Measurements from ENCODE around the gene UHRF1.

UHRF1 gene

DNA sequence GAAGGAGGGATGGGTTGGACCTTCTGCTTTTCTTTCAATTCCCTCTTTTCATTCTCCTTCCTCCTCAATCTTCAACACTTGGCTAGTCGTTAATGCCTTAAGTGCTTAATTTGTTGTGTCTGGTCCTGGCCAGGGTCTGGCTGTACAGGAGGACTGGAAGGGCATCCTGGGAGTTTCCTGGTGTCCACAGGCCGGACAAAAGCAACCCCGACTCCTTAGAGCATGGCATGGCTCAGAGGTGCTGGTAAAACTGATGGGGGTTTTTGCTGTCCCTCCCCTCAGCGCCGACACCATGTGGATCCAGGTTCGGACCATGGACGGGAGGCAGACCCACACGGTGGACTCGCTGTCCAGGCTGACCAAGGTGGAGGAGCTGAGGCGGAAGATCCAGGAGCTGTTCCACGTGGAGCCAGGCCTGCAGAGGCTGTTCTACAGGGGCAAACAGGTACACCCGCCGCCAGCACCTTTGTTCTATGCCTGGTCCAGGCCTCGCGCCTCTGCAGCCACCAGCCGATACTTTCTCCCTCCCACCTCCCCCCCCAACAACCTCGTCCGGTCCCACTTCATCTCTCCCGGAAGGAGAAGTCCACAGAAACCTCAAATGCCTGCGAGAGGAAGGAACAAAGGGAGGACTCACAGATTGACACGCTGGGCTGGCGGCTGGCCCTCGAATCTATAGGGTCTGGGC lies 1.4 kb downstream of the UHRF1 start:
- Histone ChIP-seq H3K9ac (ENCODE audit: low read depth, low read length) (peak overlapping the region; percentile 50; the same call in 1 of the 2 replicates), H3K4me1 (ENCODE audit: insufficient read depth, low read length) (peaks cover 40% of the 10 kb centered on the region)

DNA sequence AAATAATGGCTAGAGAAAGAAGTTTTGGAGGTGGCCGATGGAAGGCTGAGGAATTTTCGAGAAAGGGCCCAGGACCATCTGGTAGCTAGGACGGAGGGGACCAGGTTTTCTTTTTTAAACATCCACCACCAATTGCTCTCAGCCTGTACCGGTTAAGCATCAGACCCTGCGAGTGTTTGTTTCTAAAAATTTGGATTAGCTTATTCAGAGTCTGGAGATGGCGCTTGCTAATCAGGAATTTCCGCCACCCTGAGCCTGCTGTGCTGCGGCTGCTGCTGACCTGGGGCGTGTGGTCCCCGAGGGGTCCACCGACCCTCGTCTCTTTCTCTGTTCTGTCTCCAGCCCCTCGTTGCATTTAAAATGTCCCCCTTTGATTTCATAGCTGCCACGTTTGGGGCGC lies 2.0 kb downstream of the UHRF1 start:
- H3K36me3 ChIP-seq (ENCODE audit: insufficient read depth, low read length) = peaks cover 3% of the 10 kb centered on the region; the same call in 1 of the 2 replicates
- H3K9ac ChIP-seq (ENCODE audit: low read depth, low read length) = peak overlapping the region; percentile 50; the same call in 1 of the 2 replicates
- peaks cover 40% of the 10 kb centered on the region for H3K4me1 ChIP-seq (ENCODE audit: insufficient read depth, low read length)
- no peaks in the 10 kb centered on the region for H3K9me3 ChIP-seq (ENCODE audit: control insufficient read depth, insufficient read depth, low read length)

More for the DNA sequence above, 1.4 kb downstream of the UHRF1 start:
- Histone ChIP-seq H3K9me3 (ENCODE audit: control insufficient read depth, insufficient read depth, low read length) (no peaks in the 10 kb centered on the region), H3K36me3 (ENCODE audit: insufficient read depth, low read length) (peaks cover 3% of the 10 kb centered on the region; the same call in 1 of the 2 replicates)

DNA sequence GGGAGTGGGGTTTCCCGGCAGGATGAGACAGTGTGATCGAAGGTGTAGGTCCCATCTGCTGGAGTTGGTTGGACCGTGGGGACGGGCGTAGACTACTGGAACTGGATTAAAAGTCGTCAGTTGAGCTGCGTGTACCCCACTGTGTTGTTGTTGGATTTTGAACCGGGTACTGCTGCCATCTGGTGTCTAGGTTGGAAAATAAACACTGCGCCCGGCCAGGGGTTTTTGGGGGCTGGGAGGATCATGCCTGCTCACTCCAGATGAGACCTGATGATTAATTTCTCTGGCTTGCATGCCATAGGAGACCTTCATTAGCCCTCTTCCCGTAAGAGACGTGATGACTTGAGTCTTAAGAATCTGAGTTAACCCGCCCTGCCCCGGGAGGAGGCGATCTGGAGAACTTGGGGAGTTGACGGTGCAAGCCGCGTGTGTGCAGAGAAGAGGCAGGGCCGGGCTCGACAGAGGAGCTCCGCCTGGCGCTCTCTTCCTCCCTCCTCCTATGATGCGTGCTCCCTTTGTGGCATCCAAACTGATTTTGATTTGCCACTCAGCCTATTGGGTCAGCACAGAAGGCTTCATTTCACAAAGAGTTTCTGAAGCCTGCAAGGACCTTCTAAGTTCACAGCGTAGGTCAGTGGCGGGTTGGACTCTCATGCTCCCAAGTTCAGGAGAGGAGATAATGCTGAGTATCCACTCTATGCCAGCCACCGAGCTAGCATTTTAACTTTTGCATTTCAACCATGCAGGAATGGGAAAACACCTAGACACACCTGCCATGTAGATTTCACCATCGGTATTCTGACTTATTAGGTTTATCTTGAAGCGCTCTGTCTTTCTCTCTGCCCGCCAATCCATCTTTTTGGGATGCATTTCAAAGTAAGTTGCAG lies 2.7 kb downstream of the UHRF1 start:
- H3K9ac ChIP-seq (ENCODE audit: low read depth, low read length) = peak overlapping the region; percentile 50; the same call in 1 of the 2 replicates
- H3K4me1 ChIP-seq (ENCODE audit: insufficient read depth, low read length) = peaks cover 44% of the 10 kb centered on the region
- H3K36me3 ChIP-seq (ENCODE audit: insufficient read depth, low read length) = peaks cover 3% of the 10 kb centered on the region; the same call in 1 of the 2 replicates
- no peaks in the 10 kb centered on the region for H3K9me3 ChIP-seq (ENCODE audit: control insufficient read depth, insufficient read depth, low read length)

DNA sequence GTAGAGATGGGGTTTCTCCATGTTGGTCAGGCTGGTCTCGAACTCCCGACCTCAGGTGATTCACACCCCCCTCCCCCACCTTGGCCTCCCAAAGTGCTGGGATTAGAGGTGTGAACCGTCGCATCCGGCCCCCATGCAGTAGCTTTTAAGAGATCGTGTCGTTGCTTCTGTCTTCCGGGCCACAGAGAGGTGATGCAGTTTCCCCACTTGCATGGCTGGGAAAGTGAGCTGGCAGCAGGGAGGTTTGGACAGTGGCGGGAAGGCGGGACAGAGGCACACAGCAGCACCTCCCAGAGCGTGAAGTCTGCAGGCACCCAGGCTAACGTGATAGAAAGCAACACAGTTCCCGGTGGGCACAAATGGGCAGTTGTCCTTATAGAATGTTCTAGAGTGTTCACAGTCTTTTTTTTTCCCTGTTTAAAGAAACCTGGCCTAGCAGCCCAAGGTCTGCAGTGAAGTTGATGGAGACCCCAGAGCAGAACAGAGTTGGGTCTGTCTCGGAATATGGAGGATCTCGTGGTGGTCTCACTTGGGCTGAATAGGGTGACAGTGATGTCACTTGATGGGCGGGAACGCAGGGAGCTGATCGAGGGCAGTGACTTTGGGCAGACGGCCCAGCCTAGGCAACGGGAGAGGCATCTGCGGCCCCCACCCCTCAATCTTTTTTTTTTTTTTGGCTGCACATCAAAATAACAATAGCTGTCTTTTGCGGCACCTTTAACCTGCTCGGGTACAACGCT lies 4.9 kb downstream of the UHRF1 start:
- H3K36me3 ChIP-seq (ENCODE audit: insufficient read depth, low read length) = peaks cover 3% of the 10 kb centered on the region; the same call in 1 of the 2 replicates
- H3K9me3 ChIP-seq (ENCODE audit: control insufficient read depth, insufficient read depth, low read length) = no peaks in the 10 kb centered on the region
- peaks cover 38% of the 10 kb centered on the region for H3K4me1 ChIP-seq (ENCODE audit: insufficient read depth, low read length)
- no peak overlapping the region for H3K9ac ChIP-seq (ENCODE audit: low read depth, low read length)

DNA sequence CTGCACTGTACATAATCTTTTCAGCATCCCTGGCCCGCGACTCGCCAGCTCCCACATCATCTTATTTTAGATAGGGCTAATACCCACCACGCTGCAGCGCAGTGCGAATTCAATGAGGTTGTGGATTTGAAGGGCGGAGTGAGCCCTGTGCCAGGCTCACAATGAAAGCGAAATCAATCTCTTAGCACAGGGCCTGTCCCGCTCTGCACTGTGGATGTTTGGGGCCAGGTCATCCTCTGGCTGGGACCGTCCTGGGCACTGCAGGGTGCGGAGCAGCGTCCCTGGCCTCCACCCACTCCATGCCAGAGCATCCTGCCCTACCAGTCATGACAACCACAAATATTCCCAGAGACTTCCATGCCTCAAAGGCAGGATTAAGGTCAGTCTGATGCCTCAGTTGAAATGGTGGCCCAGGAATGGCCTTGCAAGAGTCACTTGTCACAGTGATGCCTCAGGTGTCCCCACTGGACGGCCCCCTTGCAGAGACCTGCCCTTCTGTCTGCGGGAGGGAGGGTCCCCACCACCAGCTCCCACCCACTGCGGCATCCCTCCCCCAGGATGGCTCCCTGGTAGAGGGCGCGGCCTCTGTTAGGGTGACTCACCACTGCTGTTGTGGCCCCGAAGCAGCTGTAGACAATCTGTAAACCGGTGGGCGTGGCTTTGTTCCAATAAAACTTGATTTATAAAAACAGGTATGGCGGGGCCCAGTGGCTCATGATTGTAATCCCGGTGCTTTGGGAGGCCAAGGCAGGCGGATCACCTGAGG lies 5.6 kb downstream of the UHRF1 start:
- Histone ChIP-seq H3K4me1 (ENCODE audit: insufficient read depth, low read length) (peaks cover 38% of the 10 kb centered on the region), H3K9me3 (ENCODE audit: control insufficient read depth, insufficient read depth, low read length) (no peaks in the 10 kb centered on the region), H3K9ac (ENCODE audit: low read depth, low read length) (no peak overlapping the region; the same call in 1 of the 2 replicates), H3K36me3 (ENCODE audit: insufficient read depth, low read length) (peaks cover 3% of the 10 kb centered on the region; the same call in 1 of the 2 replicates)

DNA sequence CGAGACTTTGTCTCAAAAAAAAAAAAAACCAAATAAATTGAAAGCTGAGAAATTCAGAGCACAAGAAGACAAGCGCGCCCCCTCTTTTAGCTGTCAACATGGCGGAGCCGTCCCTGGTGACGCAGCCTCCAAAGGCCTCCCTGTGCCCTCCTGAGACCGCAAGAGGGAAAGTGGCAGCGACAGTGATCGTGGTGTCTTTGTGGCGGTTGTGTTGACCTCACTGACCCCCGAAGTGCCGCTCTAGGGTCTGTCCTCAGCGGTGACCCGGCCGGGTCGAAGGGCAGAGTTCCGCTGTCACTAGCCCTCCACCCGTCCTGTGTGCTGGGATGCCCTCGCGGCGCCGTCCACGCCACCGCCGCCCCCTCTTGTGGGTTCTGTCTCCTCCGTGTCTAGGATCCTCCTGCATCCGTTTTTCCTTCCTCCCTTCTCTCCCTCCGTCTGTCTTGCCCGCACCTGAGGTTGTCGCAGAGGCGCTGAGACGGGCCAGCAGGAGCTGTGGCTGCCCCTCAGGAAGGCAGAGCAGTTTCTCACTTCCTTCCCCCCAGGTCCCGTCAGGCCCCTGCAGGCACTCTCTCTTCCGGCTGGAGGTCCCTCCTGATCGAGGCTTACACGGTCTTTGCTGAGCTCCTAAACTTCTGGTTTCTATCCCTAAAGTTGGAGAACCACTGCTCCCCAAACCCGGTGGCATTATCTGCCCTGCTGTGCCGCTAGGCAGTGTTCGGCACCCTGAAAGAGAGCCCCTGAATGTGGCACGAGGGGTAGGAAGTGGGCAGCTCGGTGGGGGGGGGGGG lies 7.2 kb downstream of the UHRF1 start:
- Histone ChIP-seq H3K9me3 (ENCODE audit: control insufficient read depth, insufficient read depth, low read length) (no peaks in the 10 kb centered on the region), H3K36me3 (ENCODE audit: insufficient read depth, low read length) (peaks cover 3% of the 10 kb centered on the region; the same call in 1 of the 2 replicates), H3K4me1 (ENCODE audit: insufficient read depth, low read length) (peaks cover 33% of the 10 kb centered on the region), H3K9ac (ENCODE audit: low read depth, low read length) (no peak overlapping the region)

DNA sequence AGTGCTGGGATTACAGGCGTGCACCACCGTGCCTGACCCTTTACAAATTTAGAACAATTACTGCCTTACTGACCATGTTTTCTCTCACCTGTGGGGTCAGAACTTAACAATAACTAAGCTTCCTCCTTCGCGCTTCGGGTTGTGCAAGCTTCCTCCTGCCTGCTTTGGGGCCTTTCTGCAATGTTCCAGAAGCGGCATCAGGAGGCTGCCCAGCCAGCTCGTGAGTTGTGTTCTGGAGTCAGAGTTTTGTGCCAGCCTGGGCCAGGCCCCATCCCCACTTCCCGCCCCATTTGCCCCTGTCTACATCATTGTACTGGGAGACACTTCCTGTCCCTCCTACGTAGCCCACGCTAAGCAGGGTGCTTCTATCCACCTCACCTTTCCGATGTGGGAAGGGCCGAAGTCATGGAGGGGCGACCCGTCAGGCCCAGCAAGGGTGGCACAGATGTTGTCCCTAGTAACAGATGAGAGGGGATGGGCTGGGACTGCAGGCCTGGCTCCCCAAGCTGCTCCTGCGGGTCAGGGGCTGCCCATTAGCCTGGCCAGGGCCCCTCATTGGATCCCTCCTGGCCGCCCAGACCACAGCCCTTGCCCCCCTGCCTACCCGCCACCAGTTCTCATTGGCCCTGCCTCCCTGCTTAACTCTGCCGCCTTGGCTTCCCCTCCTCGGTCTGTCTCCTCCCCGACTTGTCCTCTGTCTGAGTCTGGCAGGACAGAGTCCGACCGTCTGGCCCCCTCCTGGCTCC lies 13.4 kb downstream of the UHRF1 start:
- Histone ChIP-seq H3K9ac (ENCODE audit: low read depth, low read length) (no peak overlapping the region), H3K4me1 (ENCODE audit: insufficient read depth, low read length) (0 out of 2 replicates have a peak, but pooled peaks cover 4% of the 10 kb centered on the region), H3K36me3 (ENCODE audit: insufficient read depth, low read length) (no peaks in the 10 kb centered on the region; the same call in 1 of the 2 replicates), H3K9me3 (ENCODE audit: control insufficient read depth, insufficient read depth, low read length) (no peaks in the 10 kb centered on the region)

DNA sequence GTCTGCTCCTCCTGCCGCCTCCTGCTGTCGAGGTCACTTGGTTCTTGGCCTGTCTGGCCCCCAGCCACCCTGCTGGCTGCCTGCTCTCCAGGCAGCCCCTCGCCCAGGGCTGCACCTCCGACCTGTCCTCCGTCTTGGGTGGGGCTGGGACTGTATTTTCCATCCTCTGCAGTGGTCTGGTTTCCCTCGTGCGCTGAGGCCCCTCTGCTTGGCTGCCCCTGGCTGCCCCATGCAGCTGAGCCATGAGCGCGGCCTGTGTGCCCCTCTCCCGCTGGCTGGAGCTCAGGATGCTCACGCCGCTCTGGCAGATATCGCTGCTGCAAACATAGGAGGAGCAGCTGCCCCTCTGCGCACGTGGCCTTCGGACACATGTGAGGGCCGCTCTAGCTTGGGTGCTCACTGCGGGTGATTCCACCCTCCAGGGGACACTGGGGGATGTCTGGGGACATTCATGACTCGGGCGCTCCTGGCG lies 14.0 kb downstream of the UHRF1 start:
- no peak overlapping the region for H3K9ac ChIP-seq (ENCODE audit: low read depth, low read length)
- H3K36me3 ChIP-seq (ENCODE audit: insufficient read depth, low read length) = no peaks in the 10 kb centered on the region; the same call in 1 of the 2 replicates
- H3K9me3 ChIP-seq (ENCODE audit: control insufficient read depth, insufficient read depth, low read length) = no peaks in the 10 kb centered on the region
- 0 out of 2 replicates have a peak, but pooled peaks cover 6% of the 10 kb centered on the region for H3K4me1 ChIP-seq (ENCODE audit: insufficient read depth, low read length)

DNA sequence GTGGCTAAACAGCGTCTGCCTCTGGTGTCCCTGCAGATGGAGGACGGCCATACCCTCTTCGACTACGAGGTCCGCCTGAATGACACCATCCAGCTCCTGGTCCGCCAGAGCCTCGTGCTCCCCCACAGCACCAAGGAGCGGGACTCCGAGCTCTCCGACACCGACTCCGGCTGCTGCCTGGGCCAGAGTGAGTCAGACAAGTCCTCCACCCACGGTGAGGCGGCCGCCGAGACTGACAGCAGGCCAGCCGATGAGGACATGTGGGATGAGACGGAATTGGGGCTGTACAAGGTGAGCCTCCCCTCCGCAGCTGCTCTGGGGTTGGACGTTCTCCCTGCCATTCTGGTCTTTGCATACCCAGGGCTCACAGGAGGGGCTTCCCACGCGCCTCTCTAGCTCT lies 19.9 kb downstream of the UHRF1 start:
- H3K9ac ChIP-seq (ENCODE audit: low read depth, low read length) = no peak overlapping the region
- H3K36me3 ChIP-seq (ENCODE audit: insufficient read depth, low read length) = no peaks in the 10 kb centered on the region; the same call in 1 of the 2 replicates
- H3K9me3 ChIP-seq (ENCODE audit: control insufficient read depth, insufficient read depth, low read length) = no peaks in the 10 kb centered on the region
- H3K4me1 ChIP-seq (ENCODE audit: insufficient read depth, low read length) = 0 out of 2 replicates have a peak, but pooled peaks cover 6% of the 10 kb centered on the region

DNA sequence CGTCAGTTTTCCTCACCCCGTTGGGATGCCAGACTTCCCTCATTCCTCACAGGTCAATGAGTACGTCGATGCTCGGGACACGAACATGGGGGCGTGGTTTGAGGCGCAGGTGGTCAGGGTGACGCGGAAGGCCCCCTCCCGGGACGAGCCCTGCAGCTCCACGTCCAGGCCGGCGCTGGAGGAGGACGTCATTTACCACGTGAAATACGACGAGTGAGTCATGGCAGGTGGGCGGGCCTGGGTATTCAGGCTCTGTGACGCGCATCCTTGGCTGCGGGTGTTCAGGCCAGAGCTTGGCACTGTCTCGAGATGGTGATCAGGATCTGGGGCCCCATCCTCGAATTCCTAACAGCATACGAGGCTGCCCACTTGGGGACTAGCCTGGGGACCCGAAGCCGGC lies 21.4 kb downstream of the UHRF1 start:
- Histone ChIP-seq H3K9ac (ENCODE audit: low read depth, low read length) (no peak overlapping the region), H3K36me3 (ENCODE audit: insufficient read depth, low read length) (no peaks in the 10 kb centered on the region; the same call in 1 of the 2 replicates), H3K4me1 (ENCODE audit: insufficient read depth, low read length) (0 out of 2 replicates have a peak, but pooled peaks cover 6% of the 10 kb centered on the region), H3K9me3 (ENCODE audit: control insufficient read depth, insufficient read depth, low read length) (no peaks in the 10 kb centered on the region)

DNA sequence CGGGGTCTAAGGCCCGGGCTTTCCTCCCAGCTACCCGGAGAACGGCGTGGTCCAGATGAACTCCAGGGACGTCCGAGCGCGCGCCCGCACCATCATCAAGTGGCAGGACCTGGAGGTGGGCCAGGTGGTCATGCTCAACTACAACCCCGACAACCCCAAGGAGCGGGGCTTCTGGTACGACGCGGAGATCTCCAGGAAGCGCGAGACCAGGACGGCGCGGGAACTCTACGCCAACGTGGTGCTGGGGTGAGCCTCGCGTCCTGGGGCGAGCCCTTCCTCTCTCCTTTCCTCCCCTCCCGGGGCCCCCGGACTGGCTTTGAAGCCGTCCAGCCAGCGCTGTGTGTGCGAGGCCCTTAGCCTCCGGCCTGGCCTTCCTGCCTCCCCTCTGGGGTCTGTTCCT lies 23.4 kb downstream of the UHRF1 start:
- no peak overlapping the region for H3K9ac ChIP-seq (ENCODE audit: low read depth, low read length)
- 0 out of 2 replicates have a peak, but pooled peaks cover 2% of the 10 kb centered on the region for H3K4me1 ChIP-seq (ENCODE audit: insufficient read depth, low read length)
- H3K36me3 ChIP-seq (ENCODE audit: insufficient read depth, low read length) = no peaks in the 10 kb centered on the region; the same call in 1 of the 2 replicates
- no peaks in the 10 kb centered on the region for H3K9me3 ChIP-seq (ENCODE audit: control insufficient read depth, insufficient read depth, low read length)

DNA sequence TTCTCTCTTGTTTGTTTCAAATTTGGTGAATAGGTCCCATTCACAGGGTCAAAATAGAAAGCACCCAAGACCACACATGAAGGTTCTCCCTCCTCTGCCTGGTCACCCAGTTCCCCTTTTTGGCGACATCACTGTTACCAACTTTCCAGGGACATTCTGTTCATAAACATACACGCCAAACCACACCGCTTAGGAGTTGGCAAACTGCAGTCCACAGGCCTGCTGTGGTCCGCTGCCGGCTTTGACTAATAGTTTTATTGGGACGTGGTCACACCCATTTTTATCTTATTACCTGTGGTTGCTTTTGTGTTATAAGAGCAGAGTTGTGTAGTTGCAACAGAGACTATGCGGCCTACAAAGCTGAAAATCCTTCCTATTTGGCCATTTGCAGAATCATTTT lies 24.2 kb downstream of the UHRF1 start:
- Histone ChIP-seq H3K9ac (ENCODE audit: low read depth, low read length) (no peak overlapping the region), H3K4me1 (ENCODE audit: insufficient read depth, low read length) (no peaks in the 10 kb centered on the region), H3K9me3 (ENCODE audit: control insufficient read depth, insufficient read depth, low read length) (no peaks in the 10 kb centered on the region), H3K36me3 (ENCODE audit: insufficient read depth, low read length) (no peaks in the 10 kb centered on the region; the same call in 1 of the 2 replicates)
